ENCODE measurements around the gene ARHGAP26. TPM values are rescaled to one million over a fixed set of nuclear protein-coding genes. Genes with fewer than 3 reads are reported as not detected.

The ARHGAP26 gene
- polyA plus RNA-seq, 1 donor from 2014 or later, result 0.83 TPM

DNA sequence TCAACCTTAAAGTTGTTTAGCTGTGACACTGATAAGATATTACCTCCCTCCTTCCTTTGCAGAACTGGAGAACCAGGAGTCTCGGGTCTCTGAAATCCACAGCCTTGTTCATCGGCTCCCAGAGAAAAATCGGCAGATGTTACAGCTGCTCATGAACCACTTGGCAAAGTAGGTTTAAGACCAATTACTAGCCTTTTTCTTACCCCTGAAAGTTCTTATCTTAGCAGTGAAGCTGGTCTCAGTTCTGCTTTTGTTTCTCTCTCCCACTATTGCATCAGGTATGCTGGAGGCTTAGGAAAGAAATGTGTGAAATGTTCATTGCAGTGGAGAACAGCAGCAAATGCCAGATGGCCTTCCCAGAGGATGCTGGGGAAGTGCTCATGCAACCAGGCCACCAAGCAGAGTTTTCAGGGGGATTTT, 287.4 kb downstream of the ARHGAP26 start:
- H3K9me3 ChIP-seq (ENCODE audit: low read length), result no peaks in the 10 kb centered on the region
- no peak overlapping the region for H2AFZ ChIP-seq (ENCODE audit: low read depth, low read length)
- H3K4me3 ChIP-seq (ENCODE audit: low read length), result no peak overlapping the region
- no peak overlapping the region for H3K27ac ChIP-seq (ENCODE audit: low read length)
- H3K9me2 ChIP-seq (ENCODE audit: insufficient read depth, low read length), result no peaks in the 10 kb centered on the region
- no peaks in the 10 kb centered on the region for H3K27me3 ChIP-seq (ENCODE audit: insufficient read depth, low read depth, low read length)
- H3K79me2 ChIP-seq (replicated peaks; ENCODE audit: insufficient read depth, low read length), result no peaks in the 10 kb centered on the region
- H3K9ac ChIP-seq (ENCODE audit: low read length), result no peak overlapping the region
- no peaks in the 10 kb centered on the region for H3K36me3 ChIP-seq (ENCODE audit: insufficient read depth, low read length)
- no peaks in the 10 kb centered on the region for H3F3A ChIP-seq (ENCODE audit: insufficient read depth, low read length, poor library complexity, severe bottlenecking)
- H3K4me2 ChIP-seq (ENCODE audit: low read length), result no peak overlapping the region
- TF ChIP-seq REST (IDR thresholded peaks at IDR 0.05; ENCODE audit: borderline replicate concordance), result no peak
- no peak for TF ChIP-seq RAD21 (conservative IDR thresholded peaks at IDR 0.05)
- TF ChIP-seq MXI1 (conservative IDR thresholded peaks at IDR 0.05; ENCODE audit: poor library complexity, severe bottlenecking), result no peak
- TF ChIP-seq POLR2AphosphoS5 (IDR thresholded peaks at IDR 0.05), result no peak
- TF ChIP-seq SMC3 (conservative IDR thresholded peaks at IDR 0.05; ENCODE audit: poor library complexity), result no peak
- TF ChIP-seq, protein P1, sequence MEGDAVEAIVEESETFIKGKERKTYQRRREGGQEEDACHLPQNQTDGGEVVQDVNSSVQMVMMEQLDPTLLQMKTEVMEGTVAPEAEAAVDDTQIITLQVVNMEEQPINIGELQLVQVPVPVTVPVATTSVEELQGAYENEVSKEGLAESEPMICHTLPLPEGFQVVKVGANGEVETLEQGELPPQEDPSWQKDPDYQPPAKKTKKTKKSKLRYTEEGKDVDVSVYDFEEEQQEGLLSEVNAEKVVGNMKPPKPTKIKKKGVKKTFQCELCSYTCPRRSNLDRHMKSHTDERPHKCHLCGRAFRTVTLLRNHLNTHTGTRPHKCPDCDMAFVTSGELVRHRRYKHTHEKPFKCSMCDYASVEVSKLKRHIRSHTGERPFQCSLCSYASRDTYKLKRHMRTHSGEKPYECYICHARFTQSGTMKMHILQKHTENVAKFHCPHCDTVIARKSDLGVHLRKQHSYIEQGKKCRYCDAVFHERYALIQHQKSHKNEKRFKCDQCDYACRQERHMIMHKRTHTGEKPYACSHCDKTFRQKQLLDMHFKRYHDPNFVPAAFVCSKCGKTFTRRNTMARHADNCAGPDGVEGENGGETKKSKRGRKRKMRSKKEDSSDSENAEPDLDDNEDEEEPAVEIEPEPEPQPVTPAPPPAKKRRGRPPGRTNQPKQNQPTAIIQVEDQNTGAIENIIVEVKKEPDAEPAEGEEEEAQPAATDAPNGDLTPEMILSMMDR (IDR thresholded peaks at IDR 0.05; ENCODE audit: poor library complexity, severe bottlenecking), result no peak
- TF ChIP-seq EZH2 (IDR thresholded peaks at IDR 0.05; ENCODE audit: borderline replicate concordance, insufficient read depth, low read length, poor library complexity, severe bottlenecking), result no peak
- no peak for TF ChIP-seq EP300 (conservative IDR thresholded peaks at IDR 0.05; ENCODE audit: poor library complexity, severe bottlenecking)
- no peak for TF ChIP-seq TAF1 (IDR thresholded peaks at IDR 0.05; ENCODE audit: low read depth)
- H4K20me1 ChIP-seq (ENCODE audit: insufficient read depth), result no peaks in the 10 kb centered on the region

DNA sequence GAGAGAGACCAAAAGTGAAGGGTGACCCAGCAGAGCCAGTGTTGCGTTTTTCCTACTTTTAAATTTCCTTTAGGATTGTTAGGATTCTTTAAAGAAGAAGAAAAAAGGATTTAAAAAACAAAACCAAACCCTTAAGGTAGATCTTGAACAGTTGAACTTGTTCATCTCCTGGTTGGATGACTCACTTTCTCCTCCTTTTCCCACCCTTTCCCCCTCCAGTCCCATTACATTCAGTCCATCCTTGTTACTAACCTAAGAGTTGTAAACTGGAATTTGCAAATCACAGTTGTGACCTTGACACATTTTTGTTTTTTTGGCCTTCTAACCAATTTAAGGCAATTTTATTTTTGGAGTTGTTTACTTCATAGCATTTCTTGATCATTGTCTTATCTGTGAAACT, 289.2 kb downstream of the ARHGAP26 start:
- Histone ChIP-seq H3K9me3 (ENCODE audit: low read length) (no peaks in the 10 kb centered on the region), H4K20me1 (ENCODE audit: insufficient read depth) (no peaks in the 10 kb centered on the region), H3K4me3 (ENCODE audit: low read length) (no peak overlapping the region), H3K27ac (ENCODE audit: low read length) (no peak overlapping the region), H3K79me2 (replicated peaks; ENCODE audit: insufficient read depth, low read length) (no peaks in the 10 kb centered on the region), H3K27me3 (ENCODE audit: insufficient read depth, low read depth, low read length) (no peaks in the 10 kb centered on the region), H3F3A (ENCODE audit: insufficient read depth, low read length, poor library complexity, severe bottlenecking) (no peaks in the 10 kb centered on the region), H3K36me3 (ENCODE audit: insufficient read depth, low read length) (no peaks in the 10 kb centered on the region), H3K9ac (ENCODE audit: low read length) (no peak overlapping the region), H3K9me2 (ENCODE audit: insufficient read depth, low read length) (no peaks in the 10 kb centered on the region), H2AFZ (ENCODE audit: low read depth, low read length) (no peak overlapping the region), H3K4me2 (ENCODE audit: low read length) (no peak overlapping the region)
- no peak for TF ChIP-seq REST (IDR thresholded peaks at IDR 0.05; ENCODE audit: borderline replicate concordance)
- TF ChIP-seq, protein P1 (IDR thresholded peaks at IDR 0.05; ENCODE audit: poor library complexity, severe bottlenecking), result no peak
- no peak for TF ChIP-seq POLR2AphosphoS5 (IDR thresholded peaks at IDR 0.05)
